ENCODE results near the gene GRHL1.

The GRHL1 gene

DNA sequence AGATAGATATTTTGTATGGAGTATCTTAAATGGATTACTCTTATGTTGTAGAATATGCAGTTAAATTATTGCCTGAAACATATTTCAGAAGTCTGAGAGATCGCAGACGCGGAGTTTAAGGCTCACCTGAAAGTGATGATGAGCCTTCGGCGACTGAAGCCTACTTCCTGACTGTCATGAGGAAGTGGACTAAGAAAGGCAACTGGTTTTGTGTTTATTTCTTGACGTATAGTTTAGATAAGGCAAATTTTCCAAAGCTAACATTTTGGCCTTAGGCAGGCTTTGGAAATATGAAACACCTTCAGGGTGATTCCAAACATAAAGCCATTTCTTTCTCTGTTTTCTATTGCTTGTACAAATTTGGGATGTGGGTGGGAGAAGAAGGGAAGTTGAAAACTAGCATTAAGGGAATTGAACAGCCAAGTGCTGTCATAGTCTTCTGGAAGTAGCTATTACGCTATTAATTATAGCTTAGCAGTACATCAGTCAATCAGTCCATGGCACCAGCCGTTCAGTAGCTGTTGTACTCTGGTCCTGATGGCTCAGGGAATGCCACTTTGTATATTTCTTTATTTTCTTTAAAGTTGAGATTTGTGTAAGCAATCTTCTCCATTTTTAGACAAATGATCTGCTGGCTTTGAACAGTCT is 1.5 kb downstream of the GRHL1 start:
- TF ChIP-seq SIN3A (IDR thresholded peaks at IDR 0.05; ENCODE audit: borderline replicate concordance, insufficient read depth, low read length) (no peak), REST (IDR thresholded peaks at IDR 0.05; ENCODE audit: insufficient read depth in 1 of 2, low read depth in 2 of 2, low read length in 2 of 2) (no peak), TAF1 (IDR thresholded peaks at IDR 0.05; ENCODE audit: borderline replicate concordance, insufficient read depth, low read length) (no peak), FOXP2 (optimal IDR thresholded peaks at IDR 0.05; ENCODE audit: borderline replicate concordance, extremely low read depth, extremely low read length, insufficient read depth) (no peak), POLR2AphosphoS5 (IDR thresholded peaks at IDR 0.05; ENCODE audit: low read depth, low read length) (no peak)

DNA sequence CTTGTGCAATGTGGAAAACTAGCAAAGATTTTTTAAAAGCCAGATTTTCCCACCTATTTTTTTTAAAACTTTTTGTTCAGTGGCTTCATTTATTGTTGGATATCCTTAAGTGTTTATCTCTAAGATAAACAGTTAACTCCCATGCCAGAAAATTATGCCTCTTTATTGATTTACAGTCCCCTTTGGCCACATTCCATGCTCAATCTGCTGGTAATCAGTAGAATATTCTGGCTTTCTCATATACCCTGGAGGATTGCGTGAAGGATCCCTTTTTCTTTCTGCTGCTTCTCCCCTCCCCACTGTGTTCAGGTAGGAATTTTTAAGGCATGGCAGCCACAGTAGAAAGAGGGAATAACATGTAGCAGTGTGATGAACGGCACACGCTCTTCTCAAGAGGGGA is 2.6 kb downstream of the GRHL1 start:
- no peak for TF ChIP-seq TAF1 (IDR thresholded peaks at IDR 0.05; ENCODE audit: borderline replicate concordance, insufficient read depth, low read length)
- TF ChIP-seq SIN3A (IDR thresholded peaks at IDR 0.05; ENCODE audit: borderline replicate concordance, insufficient read depth, low read length): no peak
- no peak for TF ChIP-seq REST (IDR thresholded peaks at IDR 0.05; ENCODE audit: insufficient read depth in 1 of 2, low read depth in 2 of 2, low read length in 2 of 2)
- no peak for TF ChIP-seq POLR2AphosphoS5 (IDR thresholded peaks at IDR 0.05; ENCODE audit: low read depth, low read length)
- TF ChIP-seq FOXP2 (optimal IDR thresholded peaks at IDR 0.05; ENCODE audit: borderline replicate concordance, extremely low read depth, extremely low read length, insufficient read depth): no peak

DNA sequence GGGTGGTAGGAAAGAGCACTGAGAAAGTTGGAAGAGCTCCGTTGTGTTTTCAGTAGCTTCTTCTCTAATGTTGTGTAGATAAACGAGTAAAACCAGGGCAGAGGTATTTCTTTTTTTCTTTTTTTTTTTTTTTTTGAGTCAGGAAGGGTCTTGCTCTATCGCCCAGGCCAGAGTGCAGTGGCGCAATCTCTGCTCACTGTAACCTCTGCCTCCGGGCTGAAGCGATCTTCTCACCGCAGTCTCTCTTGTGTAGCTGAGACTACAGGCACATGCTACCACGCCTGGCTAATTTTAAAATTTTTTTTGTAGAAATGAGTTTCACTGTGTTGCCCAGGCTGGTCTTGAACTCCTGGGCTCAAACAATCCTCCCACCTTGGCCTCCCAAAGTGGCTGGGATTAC is 6.6 kb downstream of the GRHL1 start:
- no peak for TF ChIP-seq TAF1 (IDR thresholded peaks at IDR 0.05; ENCODE audit: borderline replicate concordance, insufficient read depth, low read length)

DNA sequence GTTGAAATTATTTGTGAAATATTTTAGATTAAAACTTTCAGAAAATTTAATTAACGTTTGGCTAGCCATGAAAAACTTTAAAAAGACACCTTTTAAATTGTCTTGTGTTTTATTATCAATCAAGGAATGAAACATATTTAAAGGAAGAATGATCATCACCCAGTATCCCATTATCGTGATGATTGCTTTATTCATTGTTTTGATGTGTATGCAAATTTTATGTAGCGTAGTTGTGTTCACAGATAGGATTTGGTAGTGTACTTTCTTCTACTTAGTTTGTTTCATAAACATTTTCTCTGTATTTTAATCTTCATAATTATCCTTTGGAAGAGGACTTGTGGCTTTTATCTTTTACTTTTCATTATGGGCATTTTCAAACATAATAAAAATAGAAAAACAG is 7.8 kb downstream of the GRHL1 start:
- TF ChIP-seq POLR2AphosphoS5 (IDR thresholded peaks at IDR 0.05; ENCODE audit: low read depth, low read length) (no peak), TAF1 (IDR thresholded peaks at IDR 0.05; ENCODE audit: borderline replicate concordance, insufficient read depth, low read length) (no peak), REST (IDR thresholded peaks at IDR 0.05; ENCODE audit: insufficient read depth in 1 of 2, low read depth in 2 of 2, low read length in 2 of 2) (no peak), SIN3A (IDR thresholded peaks at IDR 0.05; ENCODE audit: borderline replicate concordance, insufficient read depth, low read length) (no peak), FOXP2 (optimal IDR thresholded peaks at IDR 0.05; ENCODE audit: borderline replicate concordance, extremely low read depth, extremely low read length, insufficient read depth) (no peak)

- TF ChIP-seq TAF1 (IDR thresholded peaks at IDR 0.05; ENCODE audit: borderline replicate concordance, insufficient read depth, low read length) (no peak), SIN3A (IDR thresholded peaks at IDR 0.05; ENCODE audit: borderline replicate concordance, insufficient read depth, low read length) (no peak), FOXP2 (optimal IDR thresholded peaks at IDR 0.05; ENCODE audit: borderline replicate concordance, extremely low read depth, extremely low read length, insufficient read depth) (no peak), REST (IDR thresholded peaks at IDR 0.05; ENCODE audit: insufficient read depth in 1 of 2, low read depth in 2 of 2, low read length in 2 of 2) (no peak), POLR2AphosphoS5 (IDR thresholded peaks at IDR 0.05; ENCODE audit: low read depth, low read length) (no peak)
These were observed 9.5 kb downstream of the GRHL1 start for GRCh38 chr2:9961013-9961412.
